ENCODE data around the gene FAM216B.
"Not testable (repeated sequence)": the region's sequence is repeated elsewhere in the genome, so short reads cannot be mapped to it uniquely, and the experiment has no call there.

Gene FAM216B

GRCh38 chr13:42786715-42787114 is 5.3 kb downstream of the FAM216B start:
- DNase-seq = no peak

GRCh38 chr13:42788601-42789000 is 7.2 kb downstream of the FAM216B start:
- DNase-seq = no peak

GRCh38 chr13:42792154-42792553 is 10.8 kb downstream of the FAM216B start:
- DNase-seq = no peak

GRCh38 chr13:42794577-42795275 is 13.3 kb downstream of the FAM216B start:
- DNase-seq = no peak

GRCh38 chr13:42795666-42796065 is 14.3 kb downstream of the FAM216B start:
- DNase-seq = no peak

- no peak for DNase-seq
Measured at GRCh38 chr13:42796747-42797356, 15.5 kb downstream of the FAM216B start.

GRCh38 chr13:42798118-42798517 is 16.7 kb downstream of the FAM216B start:
- DNase-seq = no peak

GRCh38 chr13:42800109-42800643 is 18.8 kb downstream of the FAM216B start:
- DNase-seq = no peak

GRCh38 chr13:42803563-42804204 is 22.3 kb downstream of the FAM216B start:
- DNase-seq = no peak

- no peak for DNase-seq
Measured at GRCh38 chr13:42804244-42804874, 23.0 kb downstream of the FAM216B start.

GRCh38 chr13:42807241-42807640 is 25.9 kb downstream of the FAM216B start:
- no peak for DNase-seq

- DNase-seq = no peak
Measured at GRCh38 chr13:42807866-42808265, 26.5 kb downstream of the FAM216B start.

- DNase-seq = no peak
Measured at GRCh38 chr13:42808341-42808940, 27.1 kb downstream of the FAM216B start.

- DNase-seq = no peak
Measured at GRCh38 chr13:42812316-42812715, 30.9 kb downstream of the FAM216B start.

- DNase-seq = no peak
Measured at GRCh38 chr13:42814868-42815267, 33.5 kb downstream of the FAM216B start.

- DNase-seq = no peak
Measured at GRCh38 chr13:42815681-42816080, 34.3 kb downstream of the FAM216B start.

GRCh38 chr13:42816538-42816937 is 35.2 kb downstream of the FAM216B start:
- no peak for DNase-seq

- DNase-seq = not testable (repeated sequence)
Measured at GRCh38 chr13:42819687-42820086, 38.3 kb downstream of the FAM216B start.

GRCh38 chr13:42820451-42820850 is 39.1 kb downstream of the FAM216B start:
- no peak for DNase-seq

GRCh38 chr13:42821437-42821836 is 40.1 kb downstream of the FAM216B start:
- DNase-seq = no peak

- no peak for DNase-seq
Measured at GRCh38 chr13:42832341-42833096, 51.1 kb downstream of the FAM216B start.

GRCh38 chr13:42834946-42835345 is 53.6 kb downstream of the FAM216B start:
- no peak for DNase-seq
